Transverse colon (tissue), 3 donors: Measurements from ENCODE around the gene SLC22A3.

ENCODE experiments used
- CTCF ChIP-seq, 5 experiments: fragments of 200-600 bp in 3 of 5; fragments of 450-650 bp in 2 of 5; sonication (generic) in 3 of 5; IDR thresholded peaks; 1 replicate in 2 of 5; 2 replicates in 3 of 5; pipeline ENCODE4 v1.5.1; 2016 to 2017; ENCODE audit warnings: antibody characterized with exemption in 5 of 5, inconsistent platforms in 3 of 5, mild to moderate bottlenecking in 2 of 5, moderate library complexity in 1 of 5
- EP300 ChIP-seq: sonication (generic); formaldehyde crosslinking; IDR thresholded peaks from one replicate; pipeline ENCODE4 v1.6.1; 2017; ENCODE audit warnings: antibody characterized with exemption, low read depth

- TF ChIP-seq CTCF (IDR thresholded peaks at IDR 0.05), result no peak
- no peak for TF ChIP-seq EP300
These were observed 71.3 kb downstream of the SLC22A3 start for GRCh38 chr6:160419488-160419887.
